Endothelial cell of umbilical vein (primary cell): Measurements from ENCODE around the gene SCAI. TPM values are rescaled to one million over a fixed set of nuclear protein-coding genes. Genes with fewer than 3 reads are reported as not detected.

Source experiments
- BruUV-seq: library from RNA; stranded (reverse); fragments of 400-500 nt; replicated peaks from 2 replicates; lab custom pipeline; 2021; lab: Mats Ljungman, UMichigan
- CTCF ChIA-PET: fragments of 300-600, 350-600 bp; sonication (Branson Sonifier 250); formaldehyde crosslinking; loops from one replicate; lab custom pipeline; 2021; ENCODE audit warnings: antibody characterized with exemption, inconsistent platforms; lab: Charles Lee
- POLR2A ChIA-PET: fragments of 300-600, 350-600 bp; sonication (Branson Sonifier 250); formaldehyde crosslinking; loops from one replicate; lab custom pipeline; 2021; ENCODE audit warnings: antibody characterized with exemption, inconsistent platforms; lab: Charles Lee
- DNase-seq: peaks from one replicate; pipeline ENCODE4 v3.0.0-alpha.2; 2011; ENCODE audit warnings: low read depth, low spot score
- FAIRE-seq: peaks from 2 replicates; lab custom pipeline; 2011; peaks lifted over from hg19 to GRCh38; lab: Jason Lieb, UNC
- H2AFZ ChIP-seq: 2 replicates; pipeline ENCODE4 v1.6.0; 2012; ENCODE audit warnings: low read depth, low read length, control low read depth, inconsistent platforms
- H3K27ac ChIP-seq: 2 replicates; pipeline ENCODE4 v1.5.1; 2011; ENCODE audit warnings: low read depth, mild to moderate bottlenecking, control low read depth, low read length, moderate library complexity; ENCODE audit not compliant: insufficient read depth
- H3K27me3 ChIP-seq, 2 experiments: 2 replicates each; pipeline versions ENCODE4 v1.6.0 to v1.6.1; 2011; ENCODE audit warnings: low read length in 2 of 2, mixed read lengths in 1 of 2; ENCODE audit not compliant: control insufficient read depth in 2 of 2, insufficient read depth in 2 of 2
- H3K36me3 ChIP-seq, 2 experiments: 2 replicates in 1 of 2; 3 replicates in 1 of 2; pipeline ENCODE4 v1.5.1; 2011; ENCODE audit warnings: low read length in 2 of 2, mild to moderate bottlenecking in 1 of 2, moderate library complexity in 1 of 2; ENCODE audit not compliant: control insufficient read depth in 2 of 2, insufficient read depth in 2 of 2; ENCODE audit errors: extremely low read depth in 1 of 2
- H3K4me1 ChIP-seq: 3 replicates; pipeline ENCODE4 v1.5.1; 2011; ENCODE audit warnings: mild to moderate bottlenecking, low read length; ENCODE audit not compliant: control insufficient read depth, insufficient read depth; ENCODE audit errors: extremely low read depth
- H3K4me2 ChIP-seq: 2 replicates; pipeline ENCODE4 v1.6.1; 2011; ENCODE audit warnings: low read length, control low read depth, mixed read lengths; ENCODE audit not compliant: insufficient read depth
- H3K4me3 ChIP-seq, 3 experiments: fragments of 200-600 bp in 1 of 3; sonication (generic), shearing (Covaris generic) in 1 of 3; replicated peaks in 1 of 3; 2 replicates each; pipeline ENCODE4 v1.5.1; 2011 to 2016; ENCODE audit warnings: control low read depth in 3 of 3, low read length in 3 of 3, mild to moderate bottlenecking in 2 of 3, inconsistent platforms in 1 of 3, low read depth in 1 of 3, moderate library complexity in 1 of 3; ENCODE audit not compliant: insufficient read depth in 1 of 3
- H3K79me2 ChIP-seq: 2 replicates; pipeline ENCODE4 v1.6.0; 2012; ENCODE audit warnings: low read length, inconsistent platforms; ENCODE audit not compliant: control insufficient read depth, insufficient read depth
- H3K9ac ChIP-seq: replicated peaks from 2 replicates; pipeline ENCODE3; 2011; ENCODE audit warnings: low read length, control low read depth; ENCODE audit not compliant: insufficient read depth; ENCODE audit errors: extremely low read depth
- H3K9me1 ChIP-seq: replicated peaks from 3 replicates; pipeline ENCODE4 v1.6.0; 2011; ENCODE audit warnings: mild to moderate bottlenecking, low read length; ENCODE audit not compliant: control insufficient read depth, insufficient read depth; ENCODE audit errors: extremely low read depth
- H3K9me3 ChIP-seq: replicated peaks from 2 replicates; pipeline ENCODE4 v1.5.1; 2012; ENCODE audit warnings: low read length, inconsistent platforms; ENCODE audit not compliant: control insufficient read depth, insufficient read depth
- H4K20me1 ChIP-seq: replicated peaks from 2 replicates; pipeline ENCODE3; 2011; ENCODE audit warnings: mild to moderate bottlenecking, low read length; ENCODE audit not compliant: control insufficient read depth, insufficient read depth; ENCODE audit errors: extremely low read depth
- EZH2 ChIP-seq: IDR thresholded peaks from 2 replicates; pipeline ENCODE4 v1.6.1; 2012; ENCODE audit warnings: borderline replicate concordance, low read depth, mild to moderate bottlenecking, moderate library complexity, low read length, inconsistent platforms; ENCODE audit not compliant: severe bottlenecking
- FOS ChIP-seq: IDR thresholded peaks from 2 replicates; pipeline ENCODE4 v1.6.1; 2011; ENCODE audit warnings: mild to moderate bottlenecking, low read length, moderate library complexity, borderline replicate concordance; ENCODE audit not compliant: insufficient read depth
- GATA2 ChIP-seq: IDR thresholded peaks from 2 replicates; pipeline ENCODE4 v1.7.0; 2011; ENCODE audit warnings: low read depth, mild to moderate bottlenecking, moderate library complexity, mixed read lengths, low read length; ENCODE audit not compliant: insufficient read length, insufficient read depth
- MYC ChIP-seq: IDR thresholded peaks from one replicate; pipeline ENCODE4 v1.6.1; 2011; ENCODE audit warnings: mild to moderate bottlenecking, low read depth, low read length
- POLR2A ChIP-seq: IDR thresholded peaks from 2 replicates; pipeline ENCODE4 v1.6.1; 2012; ENCODE audit warnings: low read depth, mild to moderate bottlenecking, control low read depth, low read length
- POLR2AphosphoS5 ChIP-seq: IDR thresholded peaks from 2 replicates; pipeline ENCODE4 v1.6.1; 2012; ENCODE audit warnings: low read depth, mild to moderate bottlenecking, control low read depth, low read length, moderate library complexity; ENCODE audit not compliant: insufficient read depth
- dilution Hi-C: fragments of 300-500 bp; cut with MboI; formaldehyde crosslinking; loops from one replicate; pipeline ENCODE4 v1.15.0; 2019; ENCODE audit warnings: low sequenced_read_pairs; ENCODE audit not compliant: extremely low pct_ligation_motif_present
- intact Hi-C: fragments of 100-400 bp; cut with micrococcal nuclease; formaldehyde crosslinking; loops from one replicate; pipeline ENCODE4 v1.10.0; 2022
- polyA plus RNA-seq, 4 experiments: library from polyadenylated mRNA; depleted of rRNA in 3 of 4; stranded (reverse) in 3 of 4; unstranded in 1 of 4; fragments of >200 nt; gene quantifications; 2 replicates each; pipeline versions ENCODE4 v1.2.1 to v1.2.3, GENCODE V29; 2011 to 2012; ENCODE audit warnings: missing spikeins in 1 of 4
- total RNA-seq: library from RNA; stranded (reverse); gene quantifications from 2 replicates; pipeline ENCODE4 v1.2.3, GENCODE V29; 2021
- TF ChIP-seq, protein P1 (sequence below), 2 donors: IDR thresholded peaks; 1 replicate in 1 of 2; 2 replicates in 1 of 2; pipeline ENCODE4 v1.5.1; 2011; ENCODE audit warnings: low read length in 2 of 2, mild to moderate bottlenecking in 2 of 2, moderate library complexity in 2 of 2, control low read depth in 1 of 2, inconsistent platforms in 1 of 2, low read depth in 1 of 2; ENCODE audit not compliant: insufficient read depth in 1 of 2; ENCODE audit errors: extremely low read depth in 1 of 2
- TF ChIP-seq, protein P2 (sequence below): IDR thresholded peaks from 2 replicates; pipeline ENCODE4 v1.6.1; 2011; ENCODE audit not compliant: insufficient read depth, insufficient read length

SCAI gene
- total and polyA plus RNA-seq, 2 donors (not counting 3 experiments of a cell fraction or from before 2014, with no cell fraction given), result 2.0 to 9.3 TPM

GRCh38 chr9:125146247-125146646, 2.9 kb upstream of the SCAI start:
- intact Hi-C loops, result no loop called here
- CTCF ChIA-PET, result no interaction called here
- H3K4me3 ChIP-seq, result no peak overlapping the region

DNA sequence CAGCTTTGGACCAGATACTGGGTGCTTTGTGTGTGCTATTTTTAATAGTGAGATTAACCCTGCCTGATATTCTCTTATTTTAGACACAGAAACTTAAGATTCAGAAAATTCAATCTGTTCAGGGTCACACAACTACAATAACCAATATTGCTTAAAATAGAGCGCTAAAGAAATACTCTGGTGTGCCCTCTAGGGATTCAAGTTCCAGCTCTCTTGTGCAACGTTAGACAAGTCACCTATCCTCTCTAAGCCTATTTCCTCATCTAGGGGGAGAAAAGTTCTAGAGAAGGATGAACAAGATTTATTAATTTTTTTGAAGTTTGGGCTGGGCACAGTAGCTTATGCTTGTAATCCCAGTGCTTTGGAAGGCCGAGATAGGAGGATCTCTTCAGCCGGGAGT, 2.1 kb upstream of the SCAI start:
- no peak overlapping the region for H3K4me2 ChIP-seq
- H3K9me3 ChIP-seq, result no peaks in the 10 kb centered on the region
- H2AFZ ChIP-seq, result no peak overlapping the region
- DNase-seq (no peak), FAIRE-seq (no peak)
- dilution Hi-C loops, result no loop called here
- no peak overlapping the region for H3K4me3 ChIP-seq
- BruUV-seq, result no TSS peak
- TF ChIP-seq POLR2AphosphoS5 (no peak), FOS (no peak), POLR2A (no peak), MYC (no peak), EZH2 (no peak)
- TF ChIP-seq, protein P1, sequence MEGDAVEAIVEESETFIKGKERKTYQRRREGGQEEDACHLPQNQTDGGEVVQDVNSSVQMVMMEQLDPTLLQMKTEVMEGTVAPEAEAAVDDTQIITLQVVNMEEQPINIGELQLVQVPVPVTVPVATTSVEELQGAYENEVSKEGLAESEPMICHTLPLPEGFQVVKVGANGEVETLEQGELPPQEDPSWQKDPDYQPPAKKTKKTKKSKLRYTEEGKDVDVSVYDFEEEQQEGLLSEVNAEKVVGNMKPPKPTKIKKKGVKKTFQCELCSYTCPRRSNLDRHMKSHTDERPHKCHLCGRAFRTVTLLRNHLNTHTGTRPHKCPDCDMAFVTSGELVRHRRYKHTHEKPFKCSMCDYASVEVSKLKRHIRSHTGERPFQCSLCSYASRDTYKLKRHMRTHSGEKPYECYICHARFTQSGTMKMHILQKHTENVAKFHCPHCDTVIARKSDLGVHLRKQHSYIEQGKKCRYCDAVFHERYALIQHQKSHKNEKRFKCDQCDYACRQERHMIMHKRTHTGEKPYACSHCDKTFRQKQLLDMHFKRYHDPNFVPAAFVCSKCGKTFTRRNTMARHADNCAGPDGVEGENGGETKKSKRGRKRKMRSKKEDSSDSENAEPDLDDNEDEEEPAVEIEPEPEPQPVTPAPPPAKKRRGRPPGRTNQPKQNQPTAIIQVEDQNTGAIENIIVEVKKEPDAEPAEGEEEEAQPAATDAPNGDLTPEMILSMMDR (IDR thresholded peaks at IDR 0.05; ENCODE audit: extremely low read depth in 1 of 2, insufficient read depth in 1 of 2, low read depth in 1 of 2, low read length in 2 of 2), result no peak
- H3K9ac ChIP-seq, result no peak overlapping the region
- ChIA-PET CTCF (no interaction called here), POLR2A (no interaction called here)
- H4K20me1 ChIP-seq, result no peaks in the 10 kb centered on the region
- no peaks in the 10 kb centered on the region for H3K27me3 ChIP-seq
- peaks cover 0 to 2% of the 10 kb centered on the region in 2 experiments for H3K36me3 ChIP-seq
- no peaks in the 10 kb centered on the region for H3K9me1 ChIP-seq
- H3K4me1 ChIP-seq, result peaks cover 6% of the 10 kb centered on the region
- intact Hi-C loops, result no loop called here
- no peak overlapping the region for H3K27ac ChIP-seq
- H3K79me2 ChIP-seq, result no peaks in the 10 kb centered on the region

More at GRCh38 chr9:125146247-125146646, 2.9 kb upstream of the SCAI start:
- no peaks in the 10 kb centered on the region for H3K9me1 ChIP-seq
- dilution Hi-C loops, result no loop called here
- H3K9ac ChIP-seq, result no peak overlapping the region
- H3K27ac ChIP-seq, result no peak overlapping the region
- no peaks in the 10 kb centered on the region for H3K27me3 ChIP-seq
- H3K4me2 ChIP-seq, result no peak overlapping the region
- H3K4me1 ChIP-seq, result peaks cover 6% of the 10 kb centered on the region
- TF ChIP-seq POLR2A (no peak), POLR2AphosphoS5 (no peak), GATA2 (no peak), EZH2 (no peak), FOS (no peak)
- TF ChIP-seq, protein P2, sequence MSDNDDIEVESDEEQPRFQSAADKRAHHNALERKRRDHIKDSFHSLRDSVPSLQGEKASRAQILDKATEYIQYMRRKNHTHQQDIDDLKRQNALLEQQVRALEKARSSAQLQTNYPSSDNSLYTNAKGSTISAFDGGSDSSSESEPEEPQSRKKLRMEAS, result no peak
- H3K79me2 ChIP-seq, result no peaks in the 10 kb centered on the region
- H3K36me3 ChIP-seq, result peaks cover 3 to 10% of the 10 kb centered on the region in 2 experiments
- no peak for FAIRE-seq
- no TSS peak for BruUV-seq
- no peaks in the 10 kb centered on the region for H3K9me3 ChIP-seq
- no peak overlapping the region for H2AFZ ChIP-seq
- no peaks in the 10 kb centered on the region for H4K20me1 ChIP-seq
- DNase-seq, result no peak
- POLR2A ChIA-PET, result no interaction called here
